ENCODE data around the gene METTL23.

DNA sequence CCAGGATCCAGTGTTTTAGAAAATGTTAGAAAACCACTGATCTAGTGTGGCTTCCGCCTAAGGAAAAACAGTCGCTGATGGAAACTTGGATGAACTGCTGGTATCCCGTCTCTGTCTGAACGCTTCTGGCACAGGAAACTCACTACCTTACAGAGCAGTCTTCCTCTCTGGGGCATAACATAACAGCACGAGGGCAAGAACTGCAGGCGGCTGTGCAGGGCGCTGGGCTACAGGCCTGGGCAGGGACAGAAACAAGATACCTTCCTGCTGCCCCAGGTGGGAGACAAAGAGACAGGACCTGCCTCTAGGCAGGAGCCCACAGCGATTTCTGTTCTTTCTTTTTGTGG lies 26.4 kb upstream of the METTL23 start:
- TF ChIP-seq, protein P1, sequence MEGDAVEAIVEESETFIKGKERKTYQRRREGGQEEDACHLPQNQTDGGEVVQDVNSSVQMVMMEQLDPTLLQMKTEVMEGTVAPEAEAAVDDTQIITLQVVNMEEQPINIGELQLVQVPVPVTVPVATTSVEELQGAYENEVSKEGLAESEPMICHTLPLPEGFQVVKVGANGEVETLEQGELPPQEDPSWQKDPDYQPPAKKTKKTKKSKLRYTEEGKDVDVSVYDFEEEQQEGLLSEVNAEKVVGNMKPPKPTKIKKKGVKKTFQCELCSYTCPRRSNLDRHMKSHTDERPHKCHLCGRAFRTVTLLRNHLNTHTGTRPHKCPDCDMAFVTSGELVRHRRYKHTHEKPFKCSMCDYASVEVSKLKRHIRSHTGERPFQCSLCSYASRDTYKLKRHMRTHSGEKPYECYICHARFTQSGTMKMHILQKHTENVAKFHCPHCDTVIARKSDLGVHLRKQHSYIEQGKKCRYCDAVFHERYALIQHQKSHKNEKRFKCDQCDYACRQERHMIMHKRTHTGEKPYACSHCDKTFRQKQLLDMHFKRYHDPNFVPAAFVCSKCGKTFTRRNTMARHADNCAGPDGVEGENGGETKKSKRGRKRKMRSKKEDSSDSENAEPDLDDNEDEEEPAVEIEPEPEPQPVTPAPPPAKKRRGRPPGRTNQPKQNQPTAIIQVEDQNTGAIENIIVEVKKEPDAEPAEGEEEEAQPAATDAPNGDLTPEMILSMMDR (IDR thresholded peaks at IDR 0.05) = no peak
- no peak for TF ChIP-seq POLR2A (IDR thresholded peaks at IDR 0.05)

Measured in adrenal gland (tissue), 5 donors.